Neural cell (in vitro differentiated cells): ENCODE data around the gene PRAME.

Experiments used
- CTCF ChIP-seq: fragments of 450-650 bp; IDR thresholded peaks from 2 replicates; pipeline ENCODE4 v1.5.1; 2014; ENCODE audit warnings: antibody characterized with exemption, mild to moderate bottlenecking, moderate library complexity; ENCODE audit not compliant: poor library complexity, severe bottlenecking
- EP300 ChIP-seq: fragments of 450-650 bp; conservative IDR thresholded peaks from 2 replicates; pipeline ENCODE4 v1.6.1; 2014; ENCODE audit warnings: antibody characterized with exemption, mild to moderate bottlenecking, moderate library complexity; ENCODE audit not compliant: poor library complexity, severe bottlenecking
- EZH2 ChIP-seq: fragments of 200-600, 300-800 bp; shearing (Covaris generic), sonication (generic); IDR thresholded peaks from 2 replicates; pipeline ENCODE4 v1.6.1; 2014; ENCODE audit warnings: antibody characterized with exemption, low read length, borderline replicate concordance, mild to moderate bottlenecking; ENCODE audit not compliant: insufficient read depth, poor library complexity, severe bottlenecking
- MXI1 ChIP-seq: fragments of 450-650 bp; conservative IDR thresholded peaks from 2 replicates; pipeline ENCODE4 v1.6.1; 2014; ENCODE audit warnings: antibody characterized with exemption, mild to moderate bottlenecking; ENCODE audit not compliant: poor library complexity, severe bottlenecking
- POLR2AphosphoS5 ChIP-seq: IDR thresholded peaks from 2 replicates; pipeline ENCODE4 v1.6.1; 2012
- RAD21 ChIP-seq: fragments of 450-650 bp; conservative IDR thresholded peaks from 2 replicates; pipeline ENCODE4 v1.6.1; 2014; ENCODE audit warnings: antibody characterized with exemption, mild to moderate bottlenecking, moderate library complexity
- REST ChIP-seq: IDR thresholded peaks from 2 replicates; pipeline ENCODE4 v1.6.1; 2012; ENCODE audit warnings: borderline replicate concordance
- TAF1 ChIP-seq: IDR thresholded peaks from 2 replicates; pipeline ENCODE4 v1.6.1; 2012; ENCODE audit warnings: low read depth

- TF ChIP-seq POLR2AphosphoS5 (no peak), CTCF (no peak), REST (no peak), EZH2 (no peak), RAD21 (no peak), EP300 (no peak), TAF1 (no peak), MXI1 (no peak)
These were observed 19.8 kb upstream of the PRAME start for GRCh38 chr22:22578702-22579424.
